ENCODE results near the gene NAT8.
"Not testable (repeated sequence)": the region's sequence is repeated elsewhere in the genome, so short reads cannot be mapped to it uniquely, and the experiment has no call there.

NAT8 gene, protein sequence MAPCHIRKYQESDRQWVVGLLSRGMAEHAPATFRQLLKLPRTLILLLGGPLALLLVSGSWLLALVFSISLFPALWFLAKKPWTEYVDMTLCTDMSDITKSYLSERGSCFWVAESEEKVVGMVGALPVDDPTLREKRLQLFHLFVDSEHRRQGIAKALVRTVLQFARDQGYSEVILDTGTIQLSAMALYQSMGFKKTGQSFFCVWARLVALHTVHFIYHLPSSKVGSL

DNA sequence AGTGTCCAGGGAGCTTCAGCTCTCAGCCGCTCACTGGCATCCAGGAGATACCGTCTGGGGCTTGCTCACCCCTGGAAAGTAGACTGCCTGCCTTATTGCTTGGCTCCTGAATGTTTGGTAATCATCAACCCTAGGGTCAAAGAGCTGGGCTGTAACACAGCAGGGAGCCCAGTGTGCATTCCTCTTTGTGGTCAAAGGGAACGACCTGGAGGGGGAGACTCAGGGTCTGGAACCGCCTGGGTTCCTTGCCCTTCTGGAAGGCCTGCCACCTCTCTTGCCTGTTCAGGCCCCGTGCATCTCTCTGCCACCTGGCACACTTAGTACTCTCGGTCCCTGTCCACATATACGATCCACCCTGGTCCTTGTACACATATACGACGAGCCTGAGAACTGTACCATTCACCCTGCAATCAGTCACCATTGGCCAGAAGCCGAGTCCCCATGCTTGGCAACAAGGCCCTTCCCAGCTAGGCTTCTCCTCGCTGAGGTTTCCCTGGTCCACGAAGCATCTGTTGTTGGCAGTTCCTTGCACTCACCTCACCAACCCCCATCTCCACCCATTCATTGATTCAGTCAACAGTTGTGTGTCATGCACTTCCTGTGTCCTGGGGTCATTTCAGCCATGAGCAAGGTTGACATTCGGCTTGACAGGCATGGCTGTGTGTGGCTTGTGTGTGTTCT lies at the start of gene NAT8:
Gene NAT8, minus strand, starts transcription at position 85 of the 681 bp plus-strand sequence. CDS start 794 bp downstream, outside the sequence.
- Histone ChIP-seq H3K4me1 (ENCODE audit: control insufficient read depth, insufficient read depth, low read length) (peaks cover 15% of the 10 kb centered on the region), H3K27me3 (replicated peaks; ENCODE audit: control insufficient read depth, insufficient read depth, low read length) (peaks cover 11% of the 10 kb centered on the region)

DNA sequence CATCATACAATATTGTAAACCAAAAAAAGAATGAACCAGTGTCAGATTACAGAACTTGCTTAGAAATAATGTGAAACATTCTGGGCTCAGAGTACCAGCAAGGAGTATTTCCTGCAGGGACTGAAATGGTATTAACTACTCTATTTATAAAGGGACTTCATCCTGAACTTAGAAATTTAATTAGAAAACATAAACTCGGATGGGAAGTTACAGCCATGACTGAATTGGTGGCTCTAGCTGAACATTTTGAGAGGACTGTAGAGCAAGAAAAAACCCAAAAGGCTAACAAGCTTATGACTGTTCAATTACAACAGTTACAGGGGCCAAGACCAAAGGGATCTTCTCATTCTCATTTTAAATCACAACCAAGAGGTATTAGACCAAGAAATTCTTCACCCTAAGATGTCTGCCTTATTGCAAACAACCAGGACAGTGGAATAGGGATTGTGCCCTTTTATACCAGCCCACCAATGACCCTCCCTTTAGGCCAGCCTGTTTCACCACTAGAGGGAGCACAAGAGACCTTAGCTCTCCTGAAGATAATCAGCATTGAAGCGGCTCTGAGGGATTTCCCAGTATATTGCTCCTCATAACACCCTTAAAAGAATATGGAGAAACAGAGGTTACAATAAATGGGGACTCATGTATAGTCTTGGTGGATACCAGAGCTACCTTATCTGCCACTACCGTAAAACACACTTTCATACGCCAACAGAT lies 48.3 kb upstream of the NAT8 start:
- not testable (repeated sequence) for H3K36me3 ChIP-seq (ENCODE audit: control insufficient read depth, insufficient read depth, low read length, severe bottlenecking); H3K27me3 ChIP-seq (replicated peaks; ENCODE audit: control insufficient read depth, insufficient read depth, low read length); H3K4me3 ChIP-seq (ENCODE audit: low read length); H3K4me1 ChIP-seq (ENCODE audit: control insufficient read depth, insufficient read depth, low read length); H3K9me3 ChIP-seq (ENCODE audit: control insufficient read depth, low read length); H3K9ac ChIP-seq (ENCODE audit: low read length)
- peak; percentile 27 for DNase-seq (ENCODE audit: low read depth)

More for the DNA sequence above, at the start of gene NAT8:
- Histone ChIP-seq H3K4me3 (ENCODE audit: low read length) (no peak within 1 kb of the TSS), H3K9ac (ENCODE audit: low read length) (no peak within 1 kb of the TSS), H3K36me3 (ENCODE audit: control insufficient read depth, insufficient read depth, low read length, severe bottlenecking) (no peaks in the 10 kb centered on the region), H3K9me3 (ENCODE audit: control insufficient read depth, low read length) (peaks cover 5% of the 10 kb centered on the region)
- DNase-seq (ENCODE audit: low read depth): no peak

DNA sequence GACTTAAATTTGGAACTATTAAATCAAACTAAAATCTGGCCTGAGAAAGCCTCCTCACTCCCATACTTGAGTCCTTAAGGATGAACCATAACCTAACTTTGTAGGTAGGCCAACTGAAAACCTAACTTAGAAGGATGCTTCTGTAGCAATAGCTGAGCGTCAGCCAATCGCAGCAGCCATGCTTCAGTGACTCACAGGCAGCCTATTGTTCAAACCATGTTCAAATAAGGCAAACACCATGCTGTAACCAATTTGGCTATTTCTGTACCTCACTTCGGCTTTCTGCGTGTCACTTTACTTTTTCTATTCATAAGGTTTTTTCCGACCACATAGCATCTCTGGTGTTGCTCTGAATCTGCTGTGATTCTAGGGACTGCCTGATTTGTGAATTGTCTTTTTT lies 46.3 kb upstream of the NAT8 start:
- not testable (repeated sequence) for H3K4me3 ChIP-seq (ENCODE audit: low read length); H3K9ac ChIP-seq (ENCODE audit: low read length); H3K27me3 ChIP-seq (replicated peaks; ENCODE audit: control insufficient read depth, insufficient read depth, low read length); H3K36me3 ChIP-seq (ENCODE audit: control insufficient read depth, insufficient read depth, low read length, severe bottlenecking); DNase-seq (ENCODE audit: low read depth); H3K4me1 ChIP-seq (ENCODE audit: control insufficient read depth, insufficient read depth, low read length); H3K9me3 ChIP-seq (ENCODE audit: control insufficient read depth, low read length)

DNA sequence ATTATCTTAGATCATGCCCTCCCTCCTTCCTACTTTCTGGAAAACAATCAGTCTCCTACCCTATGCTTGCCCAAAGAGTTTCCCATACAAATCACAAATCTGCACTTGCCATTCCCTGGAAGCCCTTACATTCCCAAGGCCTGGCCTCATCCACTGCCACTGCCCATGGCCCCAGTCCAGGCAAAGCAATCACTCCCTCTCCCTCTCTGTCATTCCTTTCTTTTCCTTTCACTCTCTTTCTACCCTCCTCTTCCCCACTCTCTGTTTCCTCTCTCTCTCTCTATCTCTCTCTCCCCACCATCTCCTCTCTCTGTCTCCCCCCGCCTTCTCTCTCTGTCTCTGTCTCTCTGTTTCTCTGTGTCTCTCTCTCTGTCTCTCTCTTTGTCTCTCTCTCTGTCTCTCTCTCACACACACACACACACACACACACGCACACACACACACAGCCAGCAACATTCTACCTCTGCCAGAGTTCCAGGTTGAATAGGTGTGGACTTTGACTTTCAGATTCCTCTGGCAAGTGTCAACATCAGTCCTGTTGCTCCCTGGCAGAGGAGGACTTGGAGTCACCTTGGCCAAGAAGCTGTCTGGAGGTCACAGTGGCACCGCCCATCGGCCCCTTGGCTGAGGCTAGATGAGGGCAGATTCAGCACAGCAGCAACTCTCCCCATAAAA lies 43.7 kb upstream of the NAT8 start:
- H3K4me1 ChIP-seq (ENCODE audit: control insufficient read depth, insufficient read depth, low read length): peaks cover 4% of the 10 kb centered on the region
- DNase-seq (ENCODE audit: low read depth): no peak
- no peaks in the 10 kb centered on the region for H3K27me3 ChIP-seq (replicated peaks; ENCODE audit: control insufficient read depth, insufficient read depth, low read length)
- H3K9ac ChIP-seq (ENCODE audit: low read length): no peak overlapping the region
- no peaks in the 10 kb centered on the region for H3K9me3 ChIP-seq (ENCODE audit: control insufficient read depth, low read length)
- H3K36me3 ChIP-seq (ENCODE audit: control insufficient read depth, insufficient read depth, low read length, severe bottlenecking): no peaks in the 10 kb centered on the region
- no peak overlapping the region for H3K4me3 ChIP-seq (ENCODE audit: low read length)

DNA sequence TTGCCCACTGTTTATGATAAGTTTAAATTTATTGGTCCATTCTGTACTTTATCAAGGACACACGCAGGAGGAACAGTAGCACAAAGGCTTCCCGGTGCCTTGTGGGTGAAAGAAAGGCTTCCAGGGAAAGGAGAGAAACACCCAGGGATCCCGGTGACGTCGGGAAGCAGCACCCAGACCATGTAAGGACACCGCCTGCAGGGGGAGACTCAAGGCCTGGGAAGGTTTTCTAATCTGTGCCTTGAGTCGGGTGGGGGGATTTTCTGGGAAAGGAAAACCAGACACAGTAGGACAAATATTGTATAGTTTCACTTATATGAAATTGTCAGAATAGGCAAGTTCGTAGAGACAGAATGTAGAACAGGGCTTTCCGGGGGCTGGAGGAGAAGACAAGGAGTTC lies 42.7 kb upstream of the NAT8 start:
- H3K4me1 ChIP-seq (ENCODE audit: control insufficient read depth, insufficient read depth, low read length); H3K9me3 ChIP-seq (ENCODE audit: control insufficient read depth, low read length); H3K27me3 ChIP-seq (replicated peaks; ENCODE audit: control insufficient read depth, insufficient read depth, low read length); H3K4me3 ChIP-seq (ENCODE audit: low read length); H3K9ac ChIP-seq (ENCODE audit: low read length); H3K36me3 ChIP-seq (ENCODE audit: control insufficient read depth, insufficient read depth, low read length, severe bottlenecking); DNase-seq (ENCODE audit: low read depth): not testable (repeated sequence)

DNA sequence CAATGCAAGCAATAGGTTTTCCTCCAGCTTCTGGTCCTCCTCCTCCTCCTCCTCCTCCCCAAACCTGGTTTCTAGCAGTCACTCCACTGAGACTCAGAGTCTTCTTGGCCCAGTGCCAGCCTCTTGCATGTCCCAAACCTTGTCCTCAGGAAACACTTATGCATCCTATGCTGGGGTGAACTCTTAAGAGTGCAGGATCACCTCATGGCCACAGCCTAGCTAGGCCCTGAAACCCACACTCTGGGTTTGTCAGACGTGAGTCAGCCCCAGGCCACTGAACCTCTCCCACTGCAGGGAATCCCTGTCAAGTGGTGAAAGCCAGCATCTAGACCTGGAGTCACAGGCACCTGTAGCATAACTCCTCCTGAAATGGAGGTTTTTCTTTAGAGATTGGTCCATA lies 42.1 kb upstream of the NAT8 start:
- not testable (repeated sequence) for H3K36me3 ChIP-seq (ENCODE audit: control insufficient read depth, insufficient read depth, low read length, severe bottlenecking); H3K9ac ChIP-seq (ENCODE audit: low read length); DNase-seq (ENCODE audit: low read depth); H3K4me1 ChIP-seq (ENCODE audit: control insufficient read depth, insufficient read depth, low read length); H3K9me3 ChIP-seq (ENCODE audit: control insufficient read depth, low read length); H3K27me3 ChIP-seq (replicated peaks; ENCODE audit: control insufficient read depth, insufficient read depth, low read length); H3K4me3 ChIP-seq (ENCODE audit: low read length)

DNA sequence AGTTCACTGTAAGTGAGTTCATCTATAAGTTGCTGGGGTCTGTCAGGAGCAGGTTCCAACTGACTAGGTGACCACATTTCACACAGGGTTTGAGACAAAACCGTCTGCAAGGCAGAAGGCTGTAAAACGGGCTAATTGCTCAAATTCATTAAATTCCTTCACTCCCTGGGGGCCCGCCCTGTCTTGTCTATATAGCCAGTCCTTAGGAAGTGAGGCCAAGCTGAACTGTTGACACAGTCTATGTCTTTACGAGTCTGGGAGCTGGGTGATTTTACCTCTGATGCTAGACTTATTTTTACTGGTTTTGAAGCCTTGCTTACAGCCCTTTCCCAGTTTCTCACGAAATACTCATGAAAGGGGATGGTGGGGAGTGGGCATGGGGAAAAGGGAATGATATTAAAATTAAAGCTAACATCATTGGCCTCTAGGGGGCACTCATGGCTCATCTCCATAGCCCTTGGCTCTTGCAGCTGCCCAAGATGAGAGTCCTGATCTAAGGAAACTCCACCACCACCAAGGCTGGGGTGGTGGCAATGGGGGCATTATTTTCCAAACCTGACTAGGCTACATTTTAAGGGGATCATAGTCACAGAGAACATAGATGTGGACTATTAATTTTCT lies 37.8 kb upstream of the NAT8 start:
- H3K27me3 ChIP-seq (replicated peaks; ENCODE audit: control insufficient read depth, insufficient read depth, low read length); H3K4me3 ChIP-seq (ENCODE audit: low read length); H3K36me3 ChIP-seq (ENCODE audit: control insufficient read depth, insufficient read depth, low read length, severe bottlenecking); H3K4me1 ChIP-seq (ENCODE audit: control insufficient read depth, insufficient read depth, low read length); H3K9ac ChIP-seq (ENCODE audit: low read length); H3K9me3 ChIP-seq (ENCODE audit: control insufficient read depth, low read length): not testable (repeated sequence)
- peak; percentile 58 for DNase-seq (ENCODE audit: low read depth)

DNA sequence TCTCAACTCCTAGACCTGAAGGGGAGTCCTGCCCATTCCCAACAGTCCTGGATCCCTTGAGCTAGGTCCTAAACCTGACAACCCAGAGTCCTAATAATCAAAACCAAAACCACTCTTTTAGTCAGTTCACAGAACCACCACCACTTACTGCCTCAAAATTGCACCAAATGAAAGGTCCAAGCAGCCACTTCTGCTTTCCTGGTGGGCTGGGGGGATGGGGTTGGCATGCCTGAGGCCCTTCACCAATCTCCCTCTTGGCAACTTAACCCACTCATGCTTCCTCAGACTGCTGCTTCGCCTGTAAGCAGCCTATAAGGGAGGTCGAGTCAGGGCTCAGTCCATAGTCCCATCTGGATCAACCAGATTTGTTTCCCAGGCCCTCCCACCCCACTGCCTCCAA lies 37.0 kb upstream of the NAT8 start:
- not testable (repeated sequence) for H3K4me1 ChIP-seq (ENCODE audit: control insufficient read depth, insufficient read depth, low read length); H3K27me3 ChIP-seq (replicated peaks; ENCODE audit: control insufficient read depth, insufficient read depth, low read length); H3K9me3 ChIP-seq (ENCODE audit: control insufficient read depth, low read length); H3K36me3 ChIP-seq (ENCODE audit: control insufficient read depth, insufficient read depth, low read length, severe bottlenecking); DNase-seq (ENCODE audit: low read depth); H3K9ac ChIP-seq (ENCODE audit: low read length); H3K4me3 ChIP-seq (ENCODE audit: low read length)

DNA sequence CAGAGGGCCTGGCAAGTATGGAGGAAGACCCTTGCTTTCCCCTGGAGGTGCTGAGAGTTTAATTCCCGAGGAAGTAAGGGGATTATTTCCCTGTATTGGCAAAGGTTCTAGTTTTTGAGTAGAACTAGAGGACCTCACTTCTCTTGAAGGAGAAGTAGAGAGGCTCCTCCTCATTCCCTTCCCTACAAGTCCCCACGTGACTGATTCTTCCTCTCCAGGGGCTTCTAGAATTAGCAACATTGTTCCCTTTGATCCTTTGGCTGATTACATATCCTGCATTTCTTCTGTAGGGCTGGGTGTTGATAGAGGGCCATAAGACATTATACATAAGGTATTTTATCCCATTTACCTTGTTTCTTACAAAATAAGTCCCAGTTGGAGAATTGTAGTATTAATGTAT lies 35.8 kb upstream of the NAT8 start:
- not testable (repeated sequence) for H3K9me3 ChIP-seq (ENCODE audit: control insufficient read depth, low read length); H3K4me1 ChIP-seq (ENCODE audit: control insufficient read depth, insufficient read depth, low read length); H3K4me3 ChIP-seq (ENCODE audit: low read length); H3K27me3 ChIP-seq (replicated peaks; ENCODE audit: control insufficient read depth, insufficient read depth, low read length); DNase-seq (ENCODE audit: low read depth); H3K36me3 ChIP-seq (ENCODE audit: control insufficient read depth, insufficient read depth, low read length, severe bottlenecking); H3K9ac ChIP-seq (ENCODE audit: low read length)

DNA sequence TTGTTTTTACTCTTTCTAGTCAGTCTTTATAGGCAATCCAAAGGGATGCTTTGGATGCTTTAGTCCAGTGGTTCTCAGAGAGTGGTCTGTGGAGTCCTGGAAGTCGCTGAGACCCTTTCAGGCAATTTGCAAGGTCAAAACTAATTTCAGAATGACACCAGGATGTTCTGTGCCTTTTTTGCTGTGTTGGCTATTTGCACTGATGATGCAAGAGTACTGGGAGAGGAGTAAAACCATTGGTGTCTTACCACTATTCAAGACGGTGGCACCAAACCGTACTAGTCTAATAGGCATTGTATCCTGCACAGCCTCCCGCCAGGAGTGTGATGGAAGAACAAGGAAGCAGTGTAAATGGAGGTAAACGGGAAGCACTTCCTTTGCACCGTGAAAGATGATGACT lies 34.0 kb upstream of the NAT8 start:
- H3K9me3 ChIP-seq (ENCODE audit: control insufficient read depth, low read length); H3K4me1 ChIP-seq (ENCODE audit: control insufficient read depth, insufficient read depth, low read length); DNase-seq (ENCODE audit: low read depth); H3K27me3 ChIP-seq (replicated peaks; ENCODE audit: control insufficient read depth, insufficient read depth, low read length); H3K9ac ChIP-seq (ENCODE audit: low read length); H3K4me3 ChIP-seq (ENCODE audit: low read length); H3K36me3 ChIP-seq (ENCODE audit: control insufficient read depth, insufficient read depth, low read length, severe bottlenecking): not testable (repeated sequence)

DNA sequence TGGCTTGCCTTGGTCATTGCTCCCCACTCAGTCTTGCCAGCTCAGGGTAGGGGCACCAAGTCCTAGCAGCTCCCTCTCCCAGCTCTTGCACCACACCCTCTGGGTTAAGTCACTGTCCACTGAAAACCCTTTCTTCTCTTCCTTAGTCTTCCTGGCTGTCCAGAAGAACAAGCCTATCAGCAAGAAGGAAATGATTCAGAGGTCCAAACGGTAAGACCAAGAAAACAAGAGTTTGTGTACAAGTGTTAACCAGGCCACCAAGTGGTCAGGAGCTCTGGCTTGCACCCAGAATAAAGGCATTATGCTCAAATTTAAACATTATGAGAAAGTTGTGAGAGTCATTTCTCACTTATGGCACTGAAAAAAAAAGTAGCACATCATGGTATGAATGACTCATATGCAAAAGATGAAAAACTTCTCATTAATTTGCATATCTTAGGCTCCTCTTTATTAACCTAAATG lies 32.5 kb upstream of the NAT8 start:
- H3K27me3 ChIP-seq (replicated peaks; ENCODE audit: control insufficient read depth, insufficient read depth, low read length): peaks cover 11% of the 10 kb centered on the region
- H3K36me3 ChIP-seq (ENCODE audit: control insufficient read depth, insufficient read depth, low read length, severe bottlenecking); H3K4me1 ChIP-seq (ENCODE audit: control insufficient read depth, insufficient read depth, low read length); H3K4me3 ChIP-seq (ENCODE audit: low read length); DNase-seq (ENCODE audit: low read depth); H3K9me3 ChIP-seq (ENCODE audit: control insufficient read depth, low read length); H3K9ac ChIP-seq (ENCODE audit: low read length): not testable (repeated sequence)
